Liver (tissue), 9 donors: ENCODE measurements around the gene PDCD5. TPM values are rescaled to one million over a fixed set of nuclear protein-coding genes. Genes with fewer than 3 reads are reported as not detected.

ENCODE experiments used
- DNase-seq: peaks from one replicate; pipeline ENCODE4 v3.0.0-alpha.2; 2017; ENCODE audit warnings: low spot score
- H3K27ac ChIP-seq, 2 donors: one replicate each; pipeline ENCODE4 v1.7.0; 2013; ENCODE audit warnings: inconsistent platforms in 2 of 2, low read length in 2 of 2, control low read depth in 1 of 2, low read depth in 1 of 2, mild to moderate bottlenecking in 1 of 2
- H3K27me3 ChIP-seq, 4 donors: one replicate each; pipeline versions ENCODE4 v1.6.1 to v1.7.0; 2013; ENCODE audit warnings: low read length in 3 of 4, inconsistent platforms in 1 of 4, mild to moderate bottlenecking in 1 of 4, moderate library complexity in 1 of 4; ENCODE audit not compliant: control insufficient read depth in 4 of 4, insufficient read depth in 4 of 4
- H3K36me3 ChIP-seq, 4 donors: one replicate each; pipeline versions ENCODE4 v1.6.1 to v1.7.0; 2013; ENCODE audit warnings: low read length in 3 of 4, mild to moderate bottlenecking in 3 of 4, low read depth in 1 of 4, moderate library complexity in 1 of 4; ENCODE audit not compliant: control insufficient read depth in 4 of 4, insufficient read depth in 3 of 4
- H3K4me1 ChIP-seq, 4 donors: one replicate each; pipeline versions ENCODE4 v1.6.1 to v1.7.0; 2013; ENCODE audit warnings: low read length in 3 of 4, mild to moderate bottlenecking in 3 of 4, moderate library complexity in 1 of 4; ENCODE audit not compliant: control insufficient read depth in 4 of 4, insufficient read depth in 4 of 4
- H3K4me3 ChIP-seq, 3 donors: one replicate each; pipeline versions ENCODE4 v1.6.1 to v1.7.0; 2013; ENCODE audit warnings: low read length in 3 of 3, control low read depth in 1 of 3, low read depth in 1 of 3, mild to moderate bottlenecking in 1 of 3
- H3K9ac ChIP-seq, 2 donors: one replicate each; pipeline ENCODE4 v1.7.0; 2013; ENCODE audit warnings: low read length in 2 of 2, mild to moderate bottlenecking in 2 of 2, moderate library complexity in 2 of 2, control low read depth in 1 of 2, low read depth in 1 of 2
- H3K9me3 ChIP-seq, 4 donors: one replicate each; pipeline versions ENCODE4 v1.6.1 to v1.7.0; 2013; ENCODE audit warnings: low read length in 3 of 4; ENCODE audit not compliant: control insufficient read depth in 4 of 4
- ATF3 ChIP-seq: IDR thresholded peaks from 2 replicates; pipeline ENCODE4 v1.6.1; 2016; ENCODE audit warnings: antibody characterized with exemption
- CTCF ChIP-seq: fragments of 150-350 bp; IDR thresholded peaks from 2 replicates; pipeline ENCODE4 v1.5.1; 2017; ENCODE audit warnings: improper control_type of control experiment, low read depth, low read length; ENCODE audit not compliant: missing input control
- EGR1 ChIP-seq, 2 donors: IDR thresholded peaks; 2 replicates each; pipeline ENCODE4 v1.6.1; 2016 to 2018; ENCODE audit warnings: antibody characterized with exemption in 2 of 2, low read depth in 2 of 2
- FOXA1 ChIP-seq: IDR thresholded peaks from 2 replicates; pipeline ENCODE4 v1.6.1; 2016; ENCODE audit warnings: antibody characterized with exemption
- FOXA2 ChIP-seq: IDR thresholded peaks from 2 replicates; pipeline ENCODE4 v1.6.1; 2016; ENCODE audit warnings: antibody characterized with exemption
- GABPA ChIP-seq, 2 donors: IDR thresholded peaks in 1 of 2; conservative IDR thresholded peaks in 1 of 2; 2 replicates each; pipeline ENCODE4 v1.6.1; 2016; ENCODE audit warnings: antibody characterized with exemption in 2 of 2, mild to moderate bottlenecking in 1 of 2, moderate library complexity in 1 of 2
- HNF4A ChIP-seq, 2 donors: conservative IDR thresholded peaks; 2 replicates each; pipeline ENCODE4 v1.6.1; 2016; ENCODE audit warnings: antibody characterized with exemption in 2 of 2, mild to moderate bottlenecking in 2 of 2
- HNF4G ChIP-seq: IDR thresholded peaks from 2 replicates; pipeline ENCODE4 v1.6.1; 2016; ENCODE audit warnings: antibody characterized with exemption
- JUND ChIP-seq, 2 donors: IDR thresholded peaks; 2 replicates each; pipeline ENCODE4 v1.6.1; 2016; ENCODE audit warnings: antibody characterized with exemption in 2 of 2
- NR2F2 ChIP-seq: IDR thresholded peaks from 2 replicates; pipeline ENCODE4 v1.6.1; 2016; ENCODE audit warnings: antibody characterized with exemption
- RAD21 ChIP-seq, 2 donors: IDR thresholded peaks; 2 replicates each; pipeline ENCODE4 v1.6.1; 2016; ENCODE audit warnings: antibody characterized with exemption in 2 of 2, mild to moderate bottlenecking in 2 of 2
- SP1 ChIP-seq: IDR thresholded peaks from 2 replicates; pipeline ENCODE4 v1.6.1; 2018; ENCODE audit warnings: antibody characterized with exemption, mild to moderate bottlenecking
- TAF1 ChIP-seq: conservative IDR thresholded peaks from 2 replicates; pipeline ENCODE4 v1.6.1; 2016; ENCODE audit warnings: antibody characterized with exemption, mild to moderate bottlenecking
- YY1 ChIP-seq: IDR thresholded peaks from 2 replicates; pipeline ENCODE4 v1.6.1; 2016; ENCODE audit warnings: antibody characterized with exemption, mild to moderate bottlenecking
- WGBS: extraction: QIAGEN DNeasy Blood & Tissue Kit; methylation state at CpG from one replicate; pipeline ENCODE4 v1.1.7; 2013; 5-methylcytosine and 5-hydroxymethylcytosine counted together
- polyA plus RNA-seq, 2 donors: library from polyadenylated mRNA; stranded (reverse) in 1 of 2; unstranded in 1 of 2; fragments of 200-250 nt in 1 of 2; fragments of >200 nt in 1 of 2; fragmentation: Nextera tagmentation in 1 of 2; extraction: Ambion mirVana in 1 of 2; gene quantifications; one replicate each; pipeline versions ENCODE4 v1.2.1 to v1.2.3, GENCODE V29; 2013 to 2015
- total RNA-seq, 2 donors: library from RNA; depleted of rRNA; stranded (reverse); fragments of >200 nt; gene quantifications; one replicate each; pipeline ENCODE4 v1.2.3, GENCODE V29; 2014
- TF ChIP-seq, protein P1 (sequence below): IDR thresholded peaks from 2 replicates; pipeline ENCODE4 v1.6.1; 2016; ENCODE audit warnings: antibody characterized with exemption, mild to moderate bottlenecking
- TF ChIP-seq, protein P2 (sequence below): IDR thresholded peaks from 2 replicates; pipeline ENCODE4 v1.6.1; 2016; ENCODE audit warnings: antibody characterized with exemption
- TF ChIP-seq, protein P3 (sequence below): IDR thresholded peaks from 2 replicates; pipeline ENCODE4 v1.6.1; 2016; ENCODE audit warnings: antibody characterized with exemption
- donor health status: healthy.
- donor health status: healthy.
- donor health status: healthy.
- donor health status: healthy.
- donor health status: healthy.

PDCD5 gene
- total and polyA plus RNA-seq, 4 donors = 25.4 to 90.8 (median 36.2) TPM

GRCh38 chr19:32539240-32539916 is 41.6 kb upstream of the PDCD5 start (continued):
- TF ChIP-seq, protein P1, sequence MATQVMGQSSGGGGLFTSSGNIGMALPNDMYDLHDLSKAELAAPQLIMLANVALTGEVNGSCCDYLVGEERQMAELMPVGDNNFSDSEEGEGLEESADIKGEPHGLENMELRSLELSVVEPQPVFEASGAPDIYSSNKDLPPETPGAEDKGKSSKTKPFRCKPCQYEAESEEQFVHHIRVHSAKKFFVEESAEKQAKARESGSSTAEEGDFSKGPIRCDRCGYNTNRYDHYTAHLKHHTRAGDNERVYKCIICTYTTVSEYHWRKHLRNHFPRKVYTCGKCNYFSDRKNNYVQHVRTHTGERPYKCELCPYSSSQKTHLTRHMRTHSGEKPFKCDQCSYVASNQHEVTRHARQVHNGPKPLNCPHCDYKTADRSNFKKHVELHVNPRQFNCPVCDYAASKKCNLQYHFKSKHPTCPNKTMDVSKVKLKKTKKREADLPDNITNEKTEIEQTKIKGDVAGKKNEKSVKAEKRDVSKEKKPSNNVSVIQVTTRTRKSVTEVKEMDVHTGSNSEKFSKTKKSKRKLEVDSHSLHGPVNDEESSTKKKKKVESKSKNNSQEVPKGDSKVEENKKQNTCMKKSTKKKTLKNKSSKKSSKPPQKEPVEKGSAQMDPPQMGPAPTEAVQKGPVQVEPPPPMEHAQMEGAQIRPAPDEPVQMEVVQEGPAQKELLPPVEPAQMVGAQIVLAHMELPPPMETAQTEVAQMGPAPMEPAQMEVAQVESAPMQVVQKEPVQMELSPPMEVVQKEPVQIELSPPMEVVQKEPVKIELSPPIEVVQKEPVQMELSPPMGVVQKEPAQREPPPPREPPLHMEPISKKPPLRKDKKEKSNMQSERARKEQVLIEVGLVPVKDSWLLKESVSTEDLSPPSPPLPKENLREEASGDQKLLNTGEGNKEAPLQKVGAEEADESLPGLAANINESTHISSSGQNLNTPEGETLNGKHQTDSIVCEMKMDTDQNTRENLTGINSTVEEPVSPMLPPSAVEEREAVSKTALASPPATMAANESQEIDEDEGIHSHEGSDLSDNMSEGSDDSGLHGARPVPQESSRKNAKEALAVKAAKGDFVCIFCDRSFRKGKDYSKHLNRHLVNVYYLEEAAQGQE = peak; percentile 97
- peak; percentile 100 for TF ChIP-seq FOXA2
- no peak for TF ChIP-seq EGR1 (IDR thresholded peaks at IDR 0.05; ENCODE audit: low read depth in 2 of 2)
- TF ChIP-seq HNF4G = no peak
- no peak for TF ChIP-seq CTCF

GRCh38 chr19:32540621-32541020 is 40.4 kb upstream of the PDCD5 start:
- H3K36me3 ChIP-seq = no peaks in the 10 kb centered on the region
- peaks cover 0 to 2% (median 0%) of the 10 kb centered on the region in 4 donors for H3K27me3 ChIP-seq
- 72% methylated on average over 3 of the region's 3 CpGs for WGBS
- TF ChIP-seq, protein P2, sequence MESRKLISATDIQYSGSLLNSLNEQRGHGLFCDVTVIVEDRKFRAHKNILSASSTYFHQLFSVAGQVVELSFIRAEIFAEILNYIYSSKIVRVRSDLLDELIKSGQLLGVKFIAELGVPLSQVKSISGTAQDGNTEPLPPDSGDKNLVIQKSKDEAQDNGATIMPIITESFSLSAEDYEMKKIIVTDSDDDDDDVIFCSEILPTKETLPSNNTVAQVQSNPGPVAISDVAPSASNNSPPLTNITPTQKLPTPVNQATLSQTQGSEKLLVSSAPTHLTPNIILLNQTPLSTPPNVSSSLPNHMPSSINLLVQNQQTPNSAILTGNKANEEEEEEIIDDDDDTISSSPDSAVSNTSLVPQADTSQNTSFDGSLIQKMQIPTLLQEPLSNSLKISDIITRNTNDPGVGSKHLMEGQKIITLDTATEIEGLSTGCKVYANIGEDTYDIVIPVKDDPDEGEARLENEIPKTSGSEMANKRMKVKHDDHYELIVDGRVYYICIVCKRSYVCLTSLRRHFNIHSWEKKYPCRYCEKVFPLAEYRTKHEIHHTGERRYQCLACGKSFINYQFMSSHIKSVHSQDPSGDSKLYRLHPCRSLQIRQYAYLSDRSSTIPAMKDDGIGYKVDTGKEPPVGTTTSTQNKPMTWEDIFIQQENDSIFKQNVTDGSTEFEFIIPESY = no peak
- TF ChIP-seq CTCF (no peak), FOXA1 (no peak), HNF4G (no peak), FOXA2 (no peak), GABPA (IDR thresholded peaks at IDR 0.05 in 1 of 2, conservative IDR thresholded peaks at IDR 0.05 in 1 of 2) (no peak), ATF3 (no peak), SP1 (no peak), HNF4A (conservative IDR thresholded peaks at IDR 0.05) (no peak), TAF1 (no peak), RAD21 (IDR thresholded peaks at IDR 0.05) (no peak), EGR1 (IDR thresholded peaks at IDR 0.05; ENCODE audit: low read depth in 2 of 2) (no peak), NR2F2 (no peak), JUND (IDR thresholded peaks at IDR 0.05) (no peak), YY1 (no peak)
- TF ChIP-seq, protein P1 = no peak
- TF ChIP-seq, protein P3, sequence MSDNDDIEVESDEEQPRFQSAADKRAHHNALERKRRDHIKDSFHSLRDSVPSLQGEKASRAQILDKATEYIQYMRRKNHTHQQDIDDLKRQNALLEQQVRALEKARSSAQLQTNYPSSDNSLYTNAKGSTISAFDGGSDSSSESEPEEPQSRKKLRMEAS = no peak
- H3K27ac ChIP-seq = no peak overlapping the region
- H3K9me3 ChIP-seq = no peaks in the 10 kb centered on the region
- peaks cover 0 to 3% (median 0%) of the 10 kb centered on the region in 4 donors for H3K4me1 ChIP-seq
- no peak overlapping the region for H3K9ac ChIP-seq
- DNase-seq = peak; percentile 37
- H3K4me3 ChIP-seq = no peak overlapping the region
